Activated B cell treated with CpG ODN at 0.5 μM for 24 hours (primary cell): ENCODE results near the gene IMPA2. TPM values are rescaled to one million over a fixed set of nuclear protein-coding genes. Genes with fewer than 3 reads are reported as not detected.

ENCODE experiments used
- ATAC-seq: fragments of 200-7000 bp; cut with Tn5 transposase; one replicate; pipeline ENCODE4 v1.10.0; 2021; ENCODE audit warnings: low read depth, mild to moderate bottlenecking, moderate library complexity
- CTCF ChIA-PET: fragments of 350-600 bp; sonication (Branson Sonifier 250); formaldehyde crosslinking; loops from one replicate; lab custom pipeline; 2021; ENCODE audit warnings: antibody characterized with exemption; lab: Charles Lee
- POLR2A ChIA-PET: fragments of 350-600 bp; sonication (Branson Sonifier 250); formaldehyde crosslinking; loops from one replicate; lab custom pipeline; 2021; ENCODE audit warnings: antibody characterized with exemption; lab: Charles Lee
- DNase-seq: peaks from one replicate; pipeline ENCODE4 v3.0.0; 2022
- H3K27ac Mint-ChIP-seq: one replicate; pipeline ENCODE4 v1.8.0; 2020; ENCODE audit warnings: mixed read lengths
- H3K27me3 Mint-ChIP-seq: one replicate; pipeline ENCODE4 v1.8.0; 2021; ENCODE audit warnings: mixed read lengths
- H3K36me3 Mint-ChIP-seq: one replicate; pipeline ENCODE4 v1.8.0; 2021; ENCODE audit warnings: low read depth, mixed read lengths
- H3K4me1 Mint-ChIP-seq: one replicate; pipeline ENCODE4 v1.8.0; 2021; ENCODE audit warnings: mixed read lengths
- H3K4me3 Mint-ChIP-seq: one replicate; pipeline ENCODE4 v1.8.0; 2020; ENCODE audit warnings: mild to moderate bottlenecking, mixed read lengths
- H3K9me3 Mint-ChIP-seq: one replicate; pipeline ENCODE4 v1.8.0; 2020; ENCODE audit warnings: mixed read lengths
- intact Hi-C: fragments of 100-400 bp; cut with micrococcal nuclease; formaldehyde crosslinking; loops from one replicate; pipeline ENCODE4 v1.15.1; 2024
- total RNA-seq: library from RNA; stranded (reverse); gene quantifications from 2 replicates; pipeline ENCODE4 v1.2.3, GENCODE V29; 2022
- TF ChIP-seq, protein P1 (sequence below): fragments of 200-600 bp; IDR thresholded peaks from one replicate; pipeline ENCODE4 v1.8.0; 2022; ENCODE audit warnings: antibody characterized with exemption, mild to moderate bottlenecking

Gene IMPA2
- total RNA-seq, 1 donor from 2014 or later, result 7.5 TPM

DNA sequence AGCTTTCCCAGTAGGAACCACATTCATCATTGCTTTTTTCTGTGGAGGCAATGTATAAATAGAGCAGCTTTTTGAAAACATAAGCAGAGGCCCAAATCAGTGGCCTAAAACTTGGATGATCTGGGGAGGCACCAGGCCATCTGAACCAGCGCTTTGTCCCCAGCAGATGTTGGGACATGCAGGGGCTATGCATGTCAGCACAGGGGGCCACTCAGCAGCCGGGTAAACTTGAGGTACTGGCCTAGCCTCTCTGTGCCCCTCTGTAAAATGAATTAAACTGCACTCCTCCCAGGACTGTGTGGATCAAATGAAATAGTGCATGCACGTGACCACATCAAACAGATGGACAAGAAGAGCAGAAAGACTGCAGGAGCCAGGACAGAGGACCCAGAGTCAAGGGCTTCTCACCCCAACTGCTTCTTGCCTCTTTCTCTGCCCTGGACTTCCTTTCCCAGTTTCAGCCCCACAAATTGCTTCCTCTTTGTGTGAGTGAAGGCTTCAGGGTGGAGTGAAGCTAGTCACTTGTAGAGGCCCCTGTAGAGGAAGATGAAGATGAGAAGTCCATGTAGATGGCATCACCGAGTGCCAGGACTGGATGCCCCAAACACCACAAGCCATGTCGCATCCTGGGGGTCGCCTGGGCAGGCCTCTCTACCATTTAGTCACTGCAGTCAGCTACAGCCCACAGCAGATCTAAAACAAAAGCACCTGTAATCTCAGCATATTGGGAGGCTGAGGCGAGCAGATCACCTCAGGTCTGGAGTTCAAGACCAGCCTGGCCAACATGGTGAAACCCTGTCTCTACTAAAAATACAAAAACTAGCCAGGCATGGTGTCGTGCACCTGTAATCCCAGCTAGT lies 53.2 kb downstream of the IMPA2 start:
- intact Hi-C loops, result loop anchor here (5.0 kb wide), 1 partner anchor 182 kb away; the partner anchor contains the start of gene CHMP1B
- Mint-ChIP-seq H3K27ac (no peak overlapping the region), H3K4me1 (peaks cover 12% of the 10 kb centered on the region), H3K4me3 (no peak overlapping the region), H3K27me3 (no peaks in the 10 kb centered on the region), H3K9me3 (no peaks in the 10 kb centered on the region), H3K36me3 (no peaks in the 10 kb centered on the region)
- ChIA-PET POLR2A (no interaction called here), CTCF (interaction anchor here (0.8 to 1.5 kb wide), 2 partner anchors 96 to 97 kb away, joined by 3 read pairs; no protein-coding TSS in a partner anchor)
- DNase-seq (no peak), ATAC-seq (no peak)
- TF ChIP-seq, protein P1, sequence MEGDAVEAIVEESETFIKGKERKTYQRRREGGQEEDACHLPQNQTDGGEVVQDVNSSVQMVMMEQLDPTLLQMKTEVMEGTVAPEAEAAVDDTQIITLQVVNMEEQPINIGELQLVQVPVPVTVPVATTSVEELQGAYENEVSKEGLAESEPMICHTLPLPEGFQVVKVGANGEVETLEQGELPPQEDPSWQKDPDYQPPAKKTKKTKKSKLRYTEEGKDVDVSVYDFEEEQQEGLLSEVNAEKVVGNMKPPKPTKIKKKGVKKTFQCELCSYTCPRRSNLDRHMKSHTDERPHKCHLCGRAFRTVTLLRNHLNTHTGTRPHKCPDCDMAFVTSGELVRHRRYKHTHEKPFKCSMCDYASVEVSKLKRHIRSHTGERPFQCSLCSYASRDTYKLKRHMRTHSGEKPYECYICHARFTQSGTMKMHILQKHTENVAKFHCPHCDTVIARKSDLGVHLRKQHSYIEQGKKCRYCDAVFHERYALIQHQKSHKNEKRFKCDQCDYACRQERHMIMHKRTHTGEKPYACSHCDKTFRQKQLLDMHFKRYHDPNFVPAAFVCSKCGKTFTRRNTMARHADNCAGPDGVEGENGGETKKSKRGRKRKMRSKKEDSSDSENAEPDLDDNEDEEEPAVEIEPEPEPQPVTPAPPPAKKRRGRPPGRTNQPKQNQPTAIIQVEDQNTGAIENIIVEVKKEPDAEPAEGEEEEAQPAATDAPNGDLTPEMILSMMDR, result no peak

- Mint-ChIP-seq H3K4me1 (peaks cover 12% of the 10 kb centered on the region), H3K27me3 (peaks cover 1% of the 10 kb centered on the region), H3K36me3 (no peaks in the 10 kb centered on the region), H3K4me3 (no peak overlapping the region), H3K9me3 (no peaks in the 10 kb centered on the region), H3K27ac (no peak overlapping the region)
- ChIA-PET CTCF (interaction anchor here (1.5 kb wide), 1 partner anchor 98 kb away, joined by 3 read pairs; no protein-coding TSS in a partner anchor), POLR2A (no interaction called here)
- intact Hi-C loops, result loop anchor here (5.0 kb wide), 1 partner anchor 183 kb away; the partner anchor contains the start of gene CHMP1B
- TF ChIP-seq, protein P1, result no peak
- ATAC-seq, result no peak
- no peak for DNase-seq
These were observed 54.2 kb downstream of the IMPA2 start for GRCh38 chr18:12035481-12035880.

DNA sequence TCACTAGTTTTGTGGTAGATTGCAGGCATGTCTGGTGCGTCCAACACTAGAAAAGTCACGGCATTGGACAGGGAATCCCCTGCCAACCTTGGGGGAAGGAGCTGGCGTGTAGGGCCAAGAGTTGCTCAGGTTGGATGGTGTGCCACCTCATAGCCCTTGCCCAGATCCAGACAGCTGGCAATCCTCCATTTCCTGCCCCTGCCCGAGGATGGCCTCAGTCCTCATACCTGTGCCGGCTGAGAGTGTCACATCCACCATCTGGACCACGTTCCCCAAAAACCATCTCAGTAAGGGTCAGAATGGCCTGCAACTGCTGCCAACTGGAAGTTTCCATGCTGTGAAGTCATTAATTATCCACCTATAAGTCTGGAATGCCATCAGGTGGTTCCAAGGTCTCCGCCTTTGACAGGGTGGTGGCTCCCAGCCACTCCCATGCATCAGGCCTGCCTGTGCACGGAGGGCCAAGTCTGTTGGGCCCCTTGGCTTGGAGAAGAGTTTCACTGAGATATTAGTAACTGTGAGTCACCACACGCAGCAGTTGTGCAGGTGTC lies 55.0 kb downstream of the IMPA2 start:
- CTCF ChIA-PET, result interaction anchor here (0.5 to 4.7 kb wide), 3 partner anchors 41 to 154 kb away, joined by 3 to 117 read pairs (median 5); no protein-coding TSS in a partner anchor
- no peak for ATAC-seq
- no peak overlapping the region for H3K4me3 Mint-ChIP-seq

DNA sequence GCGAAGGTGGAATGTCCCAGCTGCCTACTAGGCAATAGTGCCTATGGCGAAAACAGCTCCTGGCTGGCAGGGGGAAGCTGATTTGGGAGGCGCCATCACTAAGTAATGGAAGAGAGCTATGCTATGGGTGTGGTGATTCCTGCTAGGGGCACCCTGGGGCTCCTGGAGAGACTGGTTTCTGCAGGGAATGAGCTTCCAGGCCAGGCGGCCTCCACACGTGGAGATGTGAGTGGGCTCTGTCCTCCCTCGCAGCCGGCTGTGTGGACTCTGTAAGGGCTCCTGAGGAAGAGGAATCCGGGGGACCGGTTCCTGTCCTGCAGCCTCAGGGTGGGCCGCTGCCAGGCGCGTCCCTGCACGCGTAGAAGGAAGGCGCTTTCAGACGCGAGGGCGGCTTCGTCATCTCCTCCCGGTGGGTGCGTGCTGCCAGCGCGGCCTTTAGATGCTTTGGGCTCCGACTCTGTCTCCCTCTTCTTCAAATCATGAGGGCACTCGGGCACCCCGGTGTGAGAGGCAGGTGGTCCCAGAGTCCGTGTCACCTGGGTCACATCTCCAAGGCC lies 56.9 kb downstream of the IMPA2 start:
- no peak for ATAC-seq
- intact Hi-C loops, result loop anchor here (5.0 kb wide), 1 partner anchor 186 kb away; the partner anchor contains the start of gene CHMP1B
- H3K27ac Mint-ChIP-seq, result no peak overlapping the region
- H3K36me3 Mint-ChIP-seq, result no peaks in the 10 kb centered on the region
- H3K9me3 Mint-ChIP-seq, result no peaks in the 10 kb centered on the region
- H3K4me3 Mint-ChIP-seq, result peak overlapping the region; percentile 36
- peaks cover 7% of the 10 kb centered on the region for H3K27me3 Mint-ChIP-seq
- ChIA-PET CTCF (interaction anchor here (0.6 to 4.7 kb wide), 21 partner anchors 8 to 1187 kb away, joined by 3 to 117 read pairs (median 5); partner anchors contain the start of gene IMPA2), POLR2A (interaction anchor here (1.2 to 1.5 kb wide), 2 partner anchors 13 to 99 kb away, joined by 5 to 10 read pairs; no protein-coding TSS in a partner anchor)
- H3K4me1 Mint-ChIP-seq, result peaks cover 12% of the 10 kb centered on the region
- DNase-seq, result no peak
- TF ChIP-seq, protein P1, result no peak

More for the DNA sequence above, 55.0 kb downstream of the IMPA2 start:
- H3K27ac Mint-ChIP-seq, result no peak overlapping the region
- no peaks in the 10 kb centered on the region for H3K36me3 Mint-ChIP-seq
- no peak for DNase-seq
- TF ChIP-seq, protein P1, result no peak
- H3K27me3 Mint-ChIP-seq, result peaks cover 3% of the 10 kb centered on the region
- H3K9me3 Mint-ChIP-seq, result no peaks in the 10 kb centered on the region
- intact Hi-C loops, result loop anchor here (5.0 kb wide), 1 partner anchor 184 kb away; the partner anchor contains the start of gene CHMP1B
- POLR2A ChIA-PET, result no interaction called here
- H3K4me1 Mint-ChIP-seq, result peaks cover 12% of the 10 kb centered on the region
